ENCODE measurements around the gene ACTR6.

- no peak for TF ChIP-seq POLR2A (IDR thresholded peaks at IDR 0.05)
- TF ChIP-seq CTCF (IDR thresholded peaks at IDR 0.05), result no peak
- no peak for TF ChIP-seq EP300 (IDR thresholded peaks at IDR 0.05)
Measured at GRCh38 chr12:100165356-100165755, 35.3 kb upstream of the ACTR6 start.
